Hindlimb muscle (tissue), 1 donor: ENCODE measurements around the gene CYP2W1. TPM values are rescaled to one million over a fixed set of nuclear protein-coding genes. Genes with fewer than 3 reads are reported as not detected.
A peak's percentile ranks its signal among the peaks of the same experiment; 100 is the strongest.

Experiments
- DNase-seq: peaks from one replicate; pipeline ENCODE4 v3.0.0-alpha.2; 2013
- polyA plus RNA-seq: library from polyadenylated mRNA; unstranded; fragments of 120-200 nt; gene quantifications from one replicate; pipeline ENCODE4 v1.2.1, GENCODE V29; 2013; ENCODE audit not compliant: insufficient read length

Gene CYP2W1
- polyA plus RNA-seq, 1 donor: 1.7 TPM

- no peak for DNase-seq
Measured at GRCh38 chr7:967361-968082, 15.5 kb upstream of the CYP2W1 start.

GRCh38 chr7:968205-969105 is 14.5 kb upstream of the CYP2W1 start:
- DNase-seq: no peak

- no peak for DNase-seq
Measured at GRCh38 chr7:969403-969802, 13.6 kb upstream of the CYP2W1 start.

- no peak for DNase-seq
Measured at GRCh38 chr7:970744-971143, 12.2 kb upstream of the CYP2W1 start.

- DNase-seq: no peak
Measured at GRCh38 chr7:972110-972509, 10.9 kb upstream of the CYP2W1 start.

- DNase-seq: no peak
Measured at GRCh38 chr7:972676-973309, 10.2 kb upstream of the CYP2W1 start.

GRCh38 chr7:973312-973711 is 9.7 kb upstream of the CYP2W1 start:
- no peak for DNase-seq

GRCh38 chr7:974172-974571 is 8.8 kb upstream of the CYP2W1 start:
- DNase-seq: no peak

GRCh38 chr7:974820-975681 is 7.9 kb upstream of the CYP2W1 start, which contains the start of gene COX19:
Gene COX19 (minus strand): TSS chr7:975549. CDS start chr7:975509, 40 bp downstream.
- peak; percentile 92 for DNase-seq

GRCh38 chr7:975702-976473 is 7.1 kb upstream of the CYP2W1 start:
- DNase-seq: no peak

- DNase-seq: no peak
Measured at GRCh38 chr7:976901-977325, 6.1 kb upstream of the CYP2W1 start.

GRCh38 chr7:977326-978048 is 5.5 kb upstream of the CYP2W1 start:
- DNase-seq: no peak

- DNase-seq: no peak
Measured at GRCh38 chr7:978049-978346, 5.0 kb upstream of the CYP2W1 start.

- no peak for DNase-seq
Measured at GRCh38 chr7:978416-979091, 4.4 kb upstream of the CYP2W1 start.

GRCh38 chr7:979151-979550 is 3.8 kb upstream of the CYP2W1 start:
- DNase-seq: no peak

- DNase-seq: no peak
Measured at GRCh38 chr7:979886-980571, 3.0 kb upstream of the CYP2W1 start.

- DNase-seq: no peak
Measured at GRCh38 chr7:981793-982510, 1.0 kb upstream of the CYP2W1 start.

GRCh38 chr7:982511-983003 is 424 bp upstream of the CYP2W1 start:
- DNase-seq: no peak

- no peak for DNase-seq
Measured at GRCh38 chr7:983616-984071, 663 bp downstream of the CYP2W1 start.
